GM18867 (cell line): ENCODE measurements around the gene STIP1.

ENCODE experiments used
- ATAC-seq: cut with Tn5 transposase; IDR thresholded peaks from one replicate; pipeline ENCODE4 v1.9.1; 2021; ENCODE audit warnings: mild to moderate bottlenecking, moderate library complexity; ENCODE audit not compliant: unreplicated experiment

Gene STIP1

DNA sequence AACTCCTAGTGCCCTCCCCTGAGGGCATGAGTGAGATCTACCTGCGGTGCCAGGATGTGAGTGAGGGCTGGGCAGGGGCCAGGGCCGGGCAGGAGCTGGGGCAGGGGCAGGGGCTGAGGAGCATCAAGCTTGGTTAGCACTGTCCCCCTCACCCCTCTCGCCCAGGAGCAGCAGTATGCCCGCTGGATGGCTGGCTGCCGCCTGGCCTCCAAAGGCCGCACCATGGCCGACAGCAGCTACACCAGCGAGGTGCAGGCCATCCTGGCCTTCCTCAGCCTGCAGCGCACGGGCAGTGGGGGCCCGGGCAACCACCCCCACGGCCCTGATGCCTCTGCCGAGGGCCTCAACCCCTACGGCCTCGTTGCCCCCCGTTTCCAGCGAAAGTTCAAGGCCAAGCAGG is 34.3 kb downstream of the STIP1 start:
- no peak for ATAC-seq

DNA sequence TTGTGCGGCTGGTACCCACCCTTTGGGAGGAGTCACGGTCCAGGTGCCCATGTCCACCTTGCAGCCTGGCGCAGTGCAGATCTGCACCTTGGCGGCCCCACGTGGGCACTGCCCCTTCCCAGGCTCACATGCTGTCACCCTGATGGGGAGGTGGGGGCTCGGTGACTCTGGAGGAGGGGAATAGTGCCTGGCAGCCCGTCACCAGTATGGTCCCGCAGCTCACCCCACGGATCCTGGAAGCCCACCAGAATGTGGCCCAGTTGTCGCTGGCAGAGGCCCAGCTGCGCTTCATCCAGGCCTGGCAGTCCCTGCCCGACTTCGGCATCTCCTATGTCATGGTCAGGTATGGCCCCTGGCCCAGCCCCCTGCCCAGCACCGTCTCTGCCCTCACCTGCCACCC is 34.8 kb downstream of the STIP1 start:
- no peak for ATAC-seq

DNA sequence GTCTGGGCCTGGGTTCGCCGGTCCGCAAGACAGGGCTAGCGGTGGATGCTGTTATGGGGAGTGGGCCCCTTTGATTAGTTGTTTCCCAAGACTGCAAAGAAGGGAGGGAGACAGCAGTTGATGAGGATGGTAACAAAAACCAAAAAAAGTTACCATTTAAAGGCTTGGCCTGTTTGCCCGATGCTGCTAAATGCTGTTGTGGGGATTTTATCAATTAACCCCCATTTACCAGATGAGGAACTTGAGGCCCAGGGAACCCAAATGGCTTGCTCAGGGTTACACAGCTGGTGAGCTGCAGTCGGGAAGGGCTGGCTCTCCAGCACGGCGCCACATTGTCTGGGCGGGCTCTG is 36.7 kb downstream of the STIP1 start:
- no peak for ATAC-seq

DNA sequence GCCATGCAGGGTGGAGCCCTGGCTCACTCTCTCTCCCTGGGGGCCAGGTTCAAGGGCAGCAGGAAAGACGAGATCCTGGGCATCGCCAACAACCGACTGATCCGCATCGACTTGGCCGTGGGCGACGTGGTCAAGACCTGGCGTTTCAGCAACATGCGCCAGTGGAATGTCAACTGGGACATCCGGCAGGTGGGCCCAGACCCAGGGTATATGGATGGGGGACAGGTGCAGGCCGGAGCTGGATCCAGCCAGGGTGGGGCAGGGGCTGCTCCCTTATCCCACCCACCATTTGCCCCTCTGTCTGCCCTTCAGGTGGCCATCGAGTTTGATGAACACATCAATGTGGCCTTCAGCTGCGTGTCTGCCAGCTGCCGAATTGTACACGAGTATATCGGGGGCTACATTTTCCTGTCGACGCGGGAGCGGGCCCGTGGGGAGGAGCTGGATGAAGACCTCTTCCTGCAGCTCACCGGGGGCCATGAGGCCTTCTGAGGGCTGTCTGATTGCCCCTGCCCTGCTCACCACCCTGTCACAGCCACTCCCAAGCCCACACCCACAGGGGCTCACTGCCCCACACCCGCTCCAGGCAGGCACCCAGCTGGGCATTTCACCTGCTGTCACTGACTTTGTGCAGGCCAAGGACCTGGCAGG is 37.2 kb downstream of the STIP1 start:
- ATAC-seq = no peak

DNA sequence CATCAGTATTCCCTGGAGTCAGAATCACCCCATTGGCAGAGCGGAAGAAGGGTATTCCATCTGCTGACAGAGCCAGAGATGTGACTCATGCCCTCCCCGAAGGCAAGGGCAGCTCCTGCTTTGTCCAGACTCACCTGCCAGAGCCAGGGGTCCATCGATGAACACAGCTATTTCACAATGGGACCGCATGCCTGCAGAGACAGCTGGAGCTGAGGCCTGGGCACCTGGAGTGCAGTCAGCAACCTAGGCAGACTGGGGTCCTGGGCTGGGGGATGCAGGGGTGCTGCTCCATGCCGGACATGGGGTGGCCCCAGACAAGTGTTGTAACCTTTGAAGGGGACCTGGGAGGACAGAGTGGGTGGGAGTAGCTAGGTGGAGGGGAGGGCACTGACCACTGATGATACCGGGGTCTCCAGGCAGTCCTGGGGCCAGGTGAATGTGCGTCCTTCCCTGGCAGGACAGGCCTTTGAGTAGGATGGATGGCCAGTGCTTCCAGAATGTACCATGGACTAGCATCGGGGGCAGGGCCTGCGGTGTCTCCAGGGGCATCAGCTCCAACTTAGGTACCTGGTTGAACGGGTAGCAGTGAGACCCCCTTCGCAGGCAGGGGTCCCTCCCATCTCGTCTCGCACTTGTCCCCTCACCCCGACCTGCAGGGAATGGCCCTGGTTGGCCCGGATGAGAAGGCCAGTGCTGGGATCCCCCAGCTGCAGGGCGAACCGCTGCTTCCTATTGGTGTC is 38.4 kb downstream of the STIP1 start:
- ATAC-seq = no peak

DNA sequence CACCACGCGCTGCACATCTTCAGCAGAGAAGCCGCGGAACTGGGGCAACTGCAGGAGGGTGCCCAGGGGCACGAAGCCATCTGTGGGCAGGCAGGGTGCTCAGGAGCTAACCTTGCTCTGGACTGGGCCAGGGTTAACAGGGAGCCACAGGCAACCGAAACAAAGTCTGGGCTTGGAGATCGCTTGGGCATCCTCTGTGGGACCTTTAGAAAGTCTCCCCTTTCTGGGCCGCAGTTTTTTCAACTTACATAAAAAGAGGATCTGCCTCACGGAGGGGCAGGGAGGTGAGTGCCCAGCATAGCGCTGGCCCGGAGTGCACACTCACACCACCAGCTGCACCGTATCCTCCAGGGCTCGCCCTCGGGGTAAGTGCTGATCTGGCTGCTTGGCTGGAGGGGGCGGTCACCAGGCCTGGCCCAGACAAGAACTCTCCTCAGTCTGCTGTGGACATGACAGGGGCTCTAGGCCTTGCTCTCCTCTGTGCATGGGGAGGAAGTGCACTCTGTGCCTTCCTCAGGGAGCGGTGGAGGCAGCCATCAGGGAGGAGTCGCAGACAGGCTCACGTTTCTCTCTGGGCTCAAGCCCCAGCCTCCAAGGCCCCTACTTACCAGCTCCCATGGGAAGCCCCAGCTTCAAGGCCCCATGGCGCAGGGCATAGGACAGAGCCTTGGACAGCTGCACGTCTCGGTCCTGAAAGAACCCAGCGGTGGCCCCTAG is 39.1 kb downstream of the STIP1 start:
- no peak for ATAC-seq

DNA sequence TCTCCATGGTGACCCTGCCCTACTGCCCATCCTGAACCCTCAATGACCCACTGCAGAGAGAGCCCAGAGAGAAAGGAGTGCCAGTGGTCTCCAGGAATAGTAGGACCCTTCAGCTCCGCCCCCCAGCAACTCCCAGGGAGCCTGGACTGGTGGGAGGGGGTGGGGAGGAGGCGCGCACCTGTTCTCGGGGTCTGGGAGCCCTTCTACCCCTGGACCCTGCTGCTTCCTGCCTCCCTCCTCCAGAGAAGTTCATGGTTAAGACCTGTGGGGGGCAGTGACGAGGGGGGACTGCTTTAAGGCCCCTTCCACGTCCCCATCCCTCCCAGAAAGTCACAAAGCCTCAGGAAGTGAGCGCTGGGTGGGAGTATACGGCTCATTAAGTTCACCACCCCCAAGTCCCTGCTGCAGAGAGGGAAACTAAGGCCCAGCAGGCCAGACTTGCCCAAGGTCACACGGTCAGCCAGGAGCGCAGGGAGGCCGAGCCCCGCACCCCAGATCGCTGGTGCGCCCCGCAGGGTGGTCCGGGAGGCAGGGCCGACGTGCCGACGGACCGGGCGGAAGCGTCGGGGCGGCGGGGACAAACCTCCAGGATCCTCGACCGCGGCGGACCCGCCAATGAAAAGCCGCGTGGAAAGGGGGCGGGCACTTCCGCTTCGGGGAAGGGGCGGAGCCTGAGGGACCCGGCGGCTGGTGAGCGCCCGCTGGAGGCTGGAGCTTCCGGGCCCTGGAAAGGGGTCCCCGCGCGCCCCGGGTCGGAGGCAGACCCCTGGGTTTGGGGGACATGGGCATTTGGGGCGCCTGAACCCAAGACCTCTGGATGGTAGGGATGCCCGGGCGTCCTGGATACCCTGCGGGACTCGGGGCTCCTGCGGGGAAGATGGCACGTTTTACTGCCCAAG is 39.9 kb downstream of the STIP1 start, which contains the start of the genes NUDT22 and TRPT1:
Gene NUDT22 (plus strand): TSS at position 667 of the 899 bp plus-strand sequence. CDS start 379 bp downstream, outside the sequence.
Gene TRPT1 (minus strand): TSS at position 579 of the 899 bp plus-strand sequence. CDS start 326 bp downstream, at position 253.
- peak; percentile 41 for ATAC-seq

DNA sequence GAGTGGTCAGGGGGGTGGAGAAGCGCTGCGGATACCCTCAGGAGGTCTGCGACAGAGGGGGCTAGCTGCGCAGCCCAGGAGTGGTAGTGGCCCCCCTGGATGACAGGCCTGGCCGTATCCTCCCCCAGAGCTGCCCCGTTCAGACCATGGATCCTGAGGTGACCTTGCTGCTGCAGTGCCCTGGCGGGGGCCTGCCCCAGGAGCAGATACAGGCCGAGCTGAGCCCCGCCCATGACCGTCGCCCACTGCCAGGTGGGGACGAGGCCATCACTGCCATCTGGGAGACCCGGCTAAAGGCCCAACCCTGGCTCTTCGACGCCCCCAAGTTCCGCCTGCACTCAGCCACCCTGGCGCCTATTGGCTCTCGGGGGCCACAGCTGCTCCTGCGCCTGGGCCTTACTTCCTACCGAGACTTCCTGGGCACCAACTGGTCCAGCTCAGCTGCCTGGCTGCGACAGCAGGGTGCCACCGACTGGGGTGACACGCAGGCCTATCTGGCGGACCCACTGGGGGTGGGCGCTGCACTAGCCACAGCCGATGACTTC is 40.6 kb downstream of the STIP1 start:
- ATAC-seq = peak; percentile 34

DNA sequence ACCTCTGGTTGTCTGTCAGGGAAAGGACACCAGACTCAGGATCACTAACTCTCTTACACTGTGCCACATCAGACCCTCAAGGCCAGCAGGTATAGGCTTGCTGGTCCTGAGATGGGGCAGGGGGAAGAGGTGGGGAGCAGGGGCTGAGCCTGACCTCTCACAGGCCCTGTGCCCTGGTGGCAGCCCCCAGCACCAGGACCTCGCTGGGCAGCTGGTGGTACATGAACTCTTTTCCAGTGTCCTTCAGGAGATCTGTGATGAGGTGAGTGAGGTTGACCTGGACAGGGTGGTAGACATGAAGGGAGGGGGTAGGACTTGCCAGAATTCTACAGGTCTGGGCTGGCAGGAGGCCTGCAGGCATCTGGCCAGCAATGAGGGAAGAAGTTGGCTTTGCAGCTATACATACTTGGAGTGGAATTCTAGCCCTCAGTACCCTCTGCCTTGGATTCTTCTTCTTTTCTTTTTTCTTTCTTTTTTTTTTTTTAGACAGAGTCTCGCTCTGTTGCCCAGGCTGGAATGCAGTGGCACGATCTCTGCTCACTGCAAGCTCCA is 41.5 kb downstream of the STIP1 start:
- no peak for ATAC-seq

- ATAC-seq = no peak
These were observed 43.2 kb downstream of the STIP1 start for GRCh38 chr11:64229090-64229743.

- no peak for ATAC-seq
These were observed 43.8 kb downstream of the STIP1 start for GRCh38 chr11:64229744-64230170.

DNA sequence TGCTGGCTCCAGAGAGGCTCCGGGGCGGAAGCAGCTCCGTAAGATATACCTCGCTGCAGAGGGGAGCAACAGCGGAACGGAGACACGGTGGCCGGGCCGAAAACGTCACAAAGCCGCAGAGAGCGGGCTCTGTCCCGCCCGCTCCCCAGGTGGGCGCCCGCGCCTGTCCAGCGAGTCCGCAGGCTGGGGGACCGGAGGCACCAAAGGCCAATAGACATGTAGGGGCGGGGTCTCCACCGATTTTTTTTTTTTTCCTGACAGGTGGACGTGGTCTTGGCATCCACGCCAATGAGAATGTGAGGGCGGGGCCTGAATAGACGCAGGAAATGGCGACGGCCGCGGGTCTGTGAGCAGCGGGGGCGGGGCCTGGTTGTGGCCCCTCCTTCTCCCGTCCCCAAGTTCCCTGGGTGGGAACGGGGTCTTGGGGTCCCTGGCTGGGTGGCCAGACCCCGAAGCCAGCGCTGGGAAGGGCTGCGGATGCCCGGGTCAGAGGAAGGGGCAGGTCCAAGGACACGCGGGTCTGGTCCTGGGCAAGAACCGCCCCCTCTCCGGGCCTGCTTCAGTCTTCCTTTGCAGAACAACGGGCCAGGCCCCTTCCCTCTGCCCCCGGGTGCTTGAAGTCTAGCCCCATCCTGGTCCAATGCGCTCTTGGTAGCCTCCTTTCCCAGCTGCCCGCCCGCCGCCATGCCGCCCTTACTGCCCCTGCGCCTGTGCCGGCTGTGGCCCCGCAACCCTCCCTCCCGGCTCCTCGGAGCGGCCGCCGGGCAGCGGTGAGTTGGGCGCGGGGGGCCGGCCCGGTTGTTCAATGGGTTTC is 44.4 kb downstream of the STIP1 start, which contains the start of gene DNAJC4:
Gene DNAJC4 (plus strand): TSS at position 378 of the 814 bp plus-strand sequence. CDS start 307 bp downstream, at position 685.
- peak; percentile 43 for ATAC-seq

DNA sequence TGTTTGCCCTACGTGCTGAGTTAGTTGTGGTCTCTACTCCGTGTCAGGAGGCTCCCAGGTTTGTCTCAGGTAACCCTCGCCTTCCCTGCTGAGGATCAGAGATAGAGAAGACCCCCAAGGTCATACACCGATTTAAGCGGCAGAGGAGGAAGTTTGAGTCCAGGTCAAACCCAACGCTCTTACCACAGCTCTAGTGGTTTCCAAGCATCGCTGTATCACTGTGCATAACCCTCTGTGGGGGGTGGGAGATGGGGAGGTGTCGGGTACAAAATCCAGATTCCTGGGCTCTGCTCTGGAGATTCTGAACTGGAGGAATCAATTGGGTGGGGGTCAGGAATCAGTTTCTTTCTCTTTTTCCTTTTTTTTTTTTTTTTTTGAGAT is 45.0 kb downstream of the STIP1 start:
- no peak for ATAC-seq

GRCh38 chr11:64231546-64231945 is 45.6 kb downstream of the STIP1 start:
- no peak for ATAC-seq

DNA sequence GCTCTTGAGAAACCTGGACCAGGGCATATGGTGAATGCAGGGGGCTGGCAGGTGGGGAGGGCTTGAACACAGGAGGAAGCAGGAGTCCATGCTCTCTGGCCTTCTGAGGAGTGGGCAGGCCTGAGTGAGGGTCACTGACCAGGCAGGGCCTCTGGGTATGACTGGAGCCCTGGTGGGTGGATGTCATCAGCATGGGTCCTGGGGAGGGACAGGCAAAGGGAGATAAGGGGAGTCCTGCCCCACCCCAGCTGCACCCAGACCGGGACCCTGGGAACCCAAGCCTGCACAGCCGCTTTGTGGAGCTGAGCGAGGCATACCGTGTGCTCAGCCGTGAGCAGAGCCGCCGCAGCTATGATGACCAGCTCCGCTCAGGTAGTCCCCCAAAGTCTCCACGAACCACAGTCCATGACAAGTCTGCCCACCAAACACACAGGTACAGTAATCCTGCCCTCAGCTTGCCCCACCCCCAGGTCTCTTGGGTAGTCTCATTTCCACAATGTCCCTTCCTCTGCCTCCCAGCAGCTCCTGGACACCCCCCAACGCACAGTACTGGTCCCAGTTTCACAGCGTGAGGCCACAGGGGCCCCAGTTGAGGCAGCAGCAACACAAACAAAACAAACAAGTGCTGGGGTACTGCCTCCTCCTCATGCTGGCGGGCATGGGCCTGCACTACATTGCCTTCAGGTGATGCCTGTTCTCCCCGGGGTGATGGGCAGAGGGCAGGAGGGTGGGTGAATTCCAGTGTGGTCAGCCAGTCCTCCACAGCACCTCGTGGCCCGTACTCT is 46.4 kb downstream of the STIP1 start:
- no peak for ATAC-seq

DNA sequence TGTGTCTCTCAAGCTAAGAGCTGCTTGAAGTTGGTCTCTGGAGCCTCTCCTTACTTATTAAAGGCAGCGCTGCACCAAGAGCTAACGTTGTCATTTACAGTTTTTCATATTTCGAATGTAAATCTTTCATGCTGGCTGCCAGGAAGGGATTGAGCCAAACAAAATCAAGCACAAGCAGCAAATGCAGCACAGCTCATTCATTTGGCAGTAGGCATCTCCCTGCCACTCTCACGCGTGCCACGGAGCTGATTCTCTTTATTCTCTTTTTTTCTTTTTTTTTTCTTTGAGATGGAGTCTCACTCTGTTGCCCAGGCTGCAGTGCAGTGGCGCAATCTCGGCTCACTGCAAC is 47.0 kb downstream of the STIP1 start:
- ATAC-seq = no peak

DNA sequence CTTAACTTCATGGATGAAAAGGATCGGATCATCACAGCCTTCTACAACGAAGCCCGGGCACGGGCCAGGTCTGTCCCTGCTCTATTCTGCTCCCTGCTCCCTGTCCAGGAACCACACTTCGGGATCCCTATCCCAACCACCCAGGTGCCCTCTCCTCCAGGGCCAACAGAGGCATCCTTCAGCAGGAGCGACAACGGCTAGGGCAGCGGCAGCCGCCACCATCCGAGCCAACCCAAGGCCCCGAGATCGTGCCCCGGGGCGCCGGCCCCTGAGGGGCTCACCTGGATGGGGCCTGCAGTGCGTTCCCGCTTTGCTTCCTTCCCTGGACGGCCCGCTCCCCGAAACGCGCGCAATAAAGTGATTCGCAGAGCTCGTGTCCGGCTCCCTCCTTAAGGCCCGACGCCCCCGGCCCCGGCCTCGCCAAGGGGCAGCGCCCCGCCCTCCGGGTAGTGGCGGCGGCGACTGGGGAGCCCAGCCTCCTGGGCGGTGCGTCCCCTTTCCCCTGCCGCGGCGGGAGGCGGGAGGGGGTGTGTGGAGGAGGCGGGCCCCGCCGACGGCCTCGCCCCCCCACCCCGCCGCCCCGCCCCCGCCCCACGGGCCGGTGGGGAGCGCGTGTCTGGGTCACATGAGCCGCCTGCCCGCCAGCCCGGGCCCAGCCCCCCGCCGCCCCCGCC is 48.1 kb downstream of the STIP1 start, which contains the start of gene VEGFB:
Gene VEGFB (plus strand): TSS at position 672 of the 674 bp plus-strand sequence. CDS start 250 bp downstream, outside the sequence.
- peak; percentile 34 for ATAC-seq
